Neural crest cell (in vitro differentiated cells): ENCODE data around the gene MOCOS. TPM values are rescaled to one million over a fixed set of nuclear protein-coding genes. Genes with fewer than 3 reads are reported as not detected.

ENCODE experiments used
- DNase-seq: peaks from one replicate; pipeline ENCODE4 v3.0.0; 2021; ENCODE audit warnings: low read depth, mixed read lengths, low spot score
- H3K27ac Mint-ChIP-seq: one replicate; pipeline ENCODE4 v1.8.0; 2021; ENCODE audit warnings: mild to moderate bottlenecking, mixed read lengths; ENCODE audit not compliant: unreplicated experiment
- H3K27me3 Mint-ChIP-seq: 2 replicates; pipeline ENCODE4 v1.8.0; 2021; ENCODE audit warnings: low read depth, mild to moderate bottlenecking, mixed read lengths
- H3K36me3 Mint-ChIP-seq: 2 replicates; pipeline ENCODE4 v1.8.0; 2021; ENCODE audit warnings: low read depth, mild to moderate bottlenecking, mixed read lengths
- H3K4me1 Mint-ChIP-seq: 2 replicates; pipeline ENCODE4 v1.8.0; 2021; ENCODE audit warnings: mixed read lengths
- H3K4me3 Mint-ChIP-seq: one replicate; pipeline ENCODE4 v1.8.0; 2021; ENCODE audit warnings: mild to moderate bottlenecking, mixed read lengths
- H3K9me3 Mint-ChIP-seq: 2 replicates; pipeline ENCODE4 v1.8.0; 2021; ENCODE audit warnings: mixed read lengths
- total RNA-seq: library from RNA; stranded (reverse); gene quantifications from 2 replicates; pipeline ENCODE4 v1.2.1, GENCODE V29; 2021
- TF ChIP-seq, protein P1 (sequence below): fragments of 200-600 bp; sonication (generic); conservative IDR thresholded peaks from 2 replicates; pipeline ENCODE4 v1.5.0; 2021; ENCODE audit warnings: antibody characterized with exemption, mild to moderate bottlenecking

The MOCOS gene
- total RNA-seq, 1 donor from 2014 or later = 2.6 TPM

DNA sequence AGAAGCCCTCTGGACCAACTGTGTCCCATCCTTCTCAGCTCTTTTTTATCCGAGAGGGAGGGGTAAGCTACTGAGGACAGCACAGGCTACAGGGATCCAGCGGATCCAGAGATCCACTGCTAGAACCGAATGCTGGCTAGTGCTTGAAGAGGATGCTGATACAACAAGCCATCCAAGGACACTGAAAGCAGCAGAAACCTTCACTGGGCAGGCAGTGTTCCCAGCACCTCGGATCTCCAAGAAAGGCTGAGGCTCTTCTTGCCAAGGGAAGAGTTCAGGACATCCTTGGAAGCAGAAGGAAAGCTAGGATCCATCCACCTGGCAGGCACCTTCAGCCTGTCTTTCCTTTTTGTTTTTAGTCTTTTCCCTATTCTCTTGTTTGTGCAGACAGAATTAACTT is 97.0 kb downstream of the MOCOS start:
- Mint-ChIP-seq H3K4me3 (no peak overlapping the region), H3K9me3 (peaks cover 4% of the 10 kb centered on the region), H3K4me1 (no peaks in the 10 kb centered on the region), H3K27me3 (peaks cover 14% of the 10 kb centered on the region), H3K27ac (no peak overlapping the region), H3K36me3 (no peaks in the 10 kb centered on the region)
- no peak for DNase-seq
- TF ChIP-seq, protein P1, sequence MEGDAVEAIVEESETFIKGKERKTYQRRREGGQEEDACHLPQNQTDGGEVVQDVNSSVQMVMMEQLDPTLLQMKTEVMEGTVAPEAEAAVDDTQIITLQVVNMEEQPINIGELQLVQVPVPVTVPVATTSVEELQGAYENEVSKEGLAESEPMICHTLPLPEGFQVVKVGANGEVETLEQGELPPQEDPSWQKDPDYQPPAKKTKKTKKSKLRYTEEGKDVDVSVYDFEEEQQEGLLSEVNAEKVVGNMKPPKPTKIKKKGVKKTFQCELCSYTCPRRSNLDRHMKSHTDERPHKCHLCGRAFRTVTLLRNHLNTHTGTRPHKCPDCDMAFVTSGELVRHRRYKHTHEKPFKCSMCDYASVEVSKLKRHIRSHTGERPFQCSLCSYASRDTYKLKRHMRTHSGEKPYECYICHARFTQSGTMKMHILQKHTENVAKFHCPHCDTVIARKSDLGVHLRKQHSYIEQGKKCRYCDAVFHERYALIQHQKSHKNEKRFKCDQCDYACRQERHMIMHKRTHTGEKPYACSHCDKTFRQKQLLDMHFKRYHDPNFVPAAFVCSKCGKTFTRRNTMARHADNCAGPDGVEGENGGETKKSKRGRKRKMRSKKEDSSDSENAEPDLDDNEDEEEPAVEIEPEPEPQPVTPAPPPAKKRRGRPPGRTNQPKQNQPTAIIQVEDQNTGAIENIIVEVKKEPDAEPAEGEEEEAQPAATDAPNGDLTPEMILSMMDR = no peak

DNA sequence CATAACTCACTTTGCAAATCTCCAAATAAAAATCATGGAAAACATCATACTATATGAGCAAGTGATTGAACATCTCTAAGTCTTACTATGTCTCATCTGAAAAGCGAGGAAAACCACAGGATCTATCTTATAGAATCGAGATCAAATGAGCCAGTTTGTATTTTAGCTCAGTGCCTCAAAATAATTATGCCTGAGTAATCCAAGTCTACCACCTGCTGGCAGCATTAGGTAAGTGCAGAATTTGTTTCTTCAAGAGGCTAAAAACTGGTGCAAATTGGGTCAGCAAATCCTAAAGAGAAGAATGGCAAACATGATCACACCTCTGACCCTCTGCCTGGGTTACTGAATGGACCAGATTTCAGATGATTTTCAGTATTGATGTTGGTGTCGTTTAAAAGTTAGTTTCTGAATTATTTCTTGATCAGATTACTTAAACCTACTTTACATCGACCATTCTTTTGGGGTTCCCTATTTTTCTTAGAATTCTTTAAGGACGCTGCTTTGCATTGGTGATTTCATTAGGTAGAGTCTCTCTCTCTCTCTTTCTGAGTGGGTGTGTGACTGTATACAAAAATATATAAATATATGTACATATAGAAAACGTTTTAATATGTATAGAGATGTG is 97.5 kb downstream of the MOCOS start:
- Mint-ChIP-seq H3K9me3 (peaks cover 4% of the 10 kb centered on the region), H3K36me3 (no peaks in the 10 kb centered on the region), H3K27ac (no peak overlapping the region), H3K27me3 (peaks cover 9% of the 10 kb centered on the region), H3K4me1 (no peaks in the 10 kb centered on the region), H3K4me3 (no peak overlapping the region)
- DNase-seq = peak; percentile 45
- TF ChIP-seq, protein P1 = peak; percentile 90

DNA sequence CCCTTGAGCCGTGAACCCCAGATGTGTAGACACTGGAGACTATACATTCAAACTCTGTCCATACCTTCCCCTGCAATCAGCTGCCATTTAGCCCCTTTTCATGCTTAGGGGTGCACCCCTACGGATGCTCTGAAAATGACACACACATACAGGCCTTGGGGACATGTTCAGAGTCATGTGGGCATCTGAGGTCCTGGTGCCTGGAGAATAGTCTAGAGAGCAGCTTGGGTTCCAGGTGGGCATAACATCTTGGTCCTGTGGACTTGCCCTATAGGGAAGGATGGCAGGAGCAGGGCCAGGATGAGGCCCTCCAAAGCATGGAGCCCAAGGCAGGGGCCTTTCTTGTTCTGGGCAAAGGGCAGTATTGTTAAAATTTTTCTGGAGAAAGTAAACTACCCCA is 100.4 kb downstream of the MOCOS start:
- no peaks in the 10 kb centered on the region for H3K4me1 Mint-ChIP-seq

DNA sequence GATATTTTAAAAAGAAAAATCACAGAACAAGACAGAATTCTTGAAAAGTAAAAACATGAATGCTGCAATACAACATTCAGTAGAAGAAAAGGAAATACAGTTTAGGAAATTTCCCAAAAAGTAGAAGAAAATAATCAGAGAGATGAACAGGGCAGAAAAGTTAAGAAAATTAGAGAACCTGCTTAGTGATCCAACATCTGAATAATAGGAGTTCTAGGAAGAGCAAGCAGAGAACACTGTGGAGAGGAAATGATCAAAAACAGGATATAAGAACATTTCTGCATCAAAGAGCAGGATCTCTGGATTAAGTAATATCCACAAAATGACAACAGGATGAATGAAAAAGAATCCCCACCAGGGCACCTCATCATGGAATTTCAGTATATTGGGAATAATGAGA is 101.4 kb downstream of the MOCOS start:
- Mint-ChIP-seq H3K27ac (no peak overlapping the region), H3K4me1 (no peaks in the 10 kb centered on the region), H3K36me3 (no peaks in the 10 kb centered on the region), H3K4me3 (no peak overlapping the region), H3K9me3 (peaks cover 6% of the 10 kb centered on the region), H3K27me3 (no peaks in the 10 kb centered on the region)
- TF ChIP-seq, protein P1 = no peak
- DNase-seq = no peak

More for the DNA sequence above, 100.4 kb downstream of the MOCOS start:
- TF ChIP-seq, protein P1 = no peak
- H3K27me3 Mint-ChIP-seq = no peaks in the 10 kb centered on the region
- no peak overlapping the region for H3K4me3 Mint-ChIP-seq
- no peak for DNase-seq
- no peaks in the 10 kb centered on the region for H3K36me3 Mint-ChIP-seq
- H3K27ac Mint-ChIP-seq = no peak overlapping the region
- H3K9me3 Mint-ChIP-seq = peaks cover 6% of the 10 kb centered on the region

DNA sequence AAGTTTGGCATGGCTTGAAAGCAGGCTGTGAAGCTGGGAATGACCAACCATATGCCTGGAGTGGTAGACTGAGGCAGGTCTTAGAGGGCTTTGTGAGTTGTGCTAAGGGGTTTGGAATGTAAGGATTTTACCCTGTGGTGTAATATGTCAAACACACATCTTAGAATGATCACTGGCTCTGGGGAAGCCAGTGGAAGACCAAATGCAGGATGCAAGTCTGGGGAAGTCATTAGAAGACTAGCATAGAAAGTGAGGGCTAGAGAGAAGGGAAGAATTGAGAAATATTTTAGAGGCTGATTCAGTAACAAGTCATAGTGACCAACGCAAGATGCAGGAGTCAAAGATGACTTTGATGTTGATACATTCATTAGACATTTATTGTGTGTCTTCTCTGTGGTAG is 106.7 kb downstream of the MOCOS start:
- Mint-ChIP-seq H3K27ac (no peak overlapping the region), H3K4me1 (peaks cover 4% of the 10 kb centered on the region), H3K9me3 (peaks cover 2% of the 10 kb centered on the region), H3K36me3 (no peaks in the 10 kb centered on the region), H3K4me3 (no peak overlapping the region), H3K27me3 (no peaks in the 10 kb centered on the region)
- no peak for DNase-seq
- TF ChIP-seq, protein P1 = no peak
